Left ventricle myocardium inferior (tissue), 1 donor: ENCODE results near the gene NET1. TPM values are rescaled to one million over a fixed set of nuclear protein-coding genes. Genes with fewer than 3 reads are reported as not detected.

Experiments
- DNase-seq: peaks from one replicate; pipeline ENCODE4 v3.0.0-alpha.2; 2020
- H3K27ac ChIP-seq: fragments of 200-600 bp; replicated peaks from 2 replicates; pipeline ENCODE4 v1.8.0; 2021
- H3K27me3 ChIP-seq: fragments of 200-600 bp; 2 replicates; pipeline ENCODE4 v1.8.0; 2021; ENCODE audit warnings: low read depth
- H3K36me3 ChIP-seq: fragments of 200-600 bp; 2 replicates; pipeline ENCODE4 v1.8.0; 2021
- H3K4me1 ChIP-seq: fragments of 200-600 bp; 2 replicates; pipeline ENCODE4 v1.8.0; 2021
- H3K4me3 ChIP-seq: fragments of 200-600 bp; 2 replicates; pipeline ENCODE4 v1.8.0; 2021; ENCODE audit warnings: mild to moderate bottlenecking, moderate library complexity
- H3K9me3 ChIP-seq: fragments of 200-600 bp; replicated peaks from 2 replicates; pipeline ENCODE4 v1.8.0; 2021
- CTCF ChIP-seq: fragments of 200-600 bp; IDR thresholded peaks from 2 replicates; pipeline ENCODE4 v1.8.0; 2021; ENCODE audit warnings: antibody characterized with exemption, mild to moderate bottlenecking, borderline replicate concordance
- intact Hi-C: fragments of 100-400 bp; cut with micrococcal nuclease; formaldehyde crosslinking; loops from one replicate; pipeline ENCODE4 v1.11.0; 2022
- long read RNA-seq: library from polyadenylated mRNA; unstranded; transcript quantifications from one replicate; pipeline ENCODE4 v2.0.0, GENCODE V29; 2021
- total RNA-seq: library from RNA; stranded (reverse); fragmentation: NEBNext Ultra II Directional; extraction: Animal tissue kit (Norgen Biotek cat#: 25700); gene quantifications from one replicate; pipeline ENCODE4 v1.2.1, GENCODE V29; 2021
- donor health status: DM: no; HTN: yes; CAD: no; lungs with severe emphysema.

The NET1 gene
- 11.3 TPM for total RNA-seq
- long read RNA-seq, transcript NET1-201 (12 exons, 3,402 nt), result major isoform, 6 of 10 reads
- long read RNA-seq, partial matches to known transcripts, result 2 of 10 reads
- long read RNA-seq, other reads (novel, unspliced or antisense), result 1 of 10 reads

GRCh38 chr10:5412277-5412941 lies at the start of gene NET1:
Gene NET1 (plus strand): TSS chr10:5412557. CDS start chr10:5412693, 136 bp downstream.
- peak; percentile 86 for DNase-seq

GRCh38 chr10:5362873-5363272 lies 49.5 kb upstream of the NET1 start:
- intact Hi-C loops, result no loop called here

More at GRCh38 chr10:5412277-5412941, at the start of gene NET1:
- Histone ChIP-seq H3K36me3 (no peaks in the 10 kb centered on the region), H3K4me1 (peaks cover 17% of the 10 kb centered on the region), H3K9me3 (peaks cover 1% of the 10 kb centered on the region), H3K27me3 (no peaks in the 10 kb centered on the region), H3K27ac (peak within 1 kb of the TSS; percentile 73), H3K4me3 (peak within 1 kb of the TSS; percentile 77)
- no peak for TF ChIP-seq CTCF
- intact Hi-C loops, result no loop called here

GRCh38 chr10:5364374-5364773 lies 48.0 kb upstream of the NET1 start:
- no peak for DNase-seq
- no peak overlapping the region for H3K27ac ChIP-seq
- H3K27me3 ChIP-seq, result peaks cover 69% of the 10 kb centered on the region
- TF ChIP-seq CTCF, result no peak
- H3K9me3 ChIP-seq, result no peaks in the 10 kb centered on the region
- no peaks in the 10 kb centered on the region for H3K4me1 ChIP-seq
- H3K4me3 ChIP-seq, result no peak overlapping the region
- no peaks in the 10 kb centered on the region for H3K36me3 ChIP-seq
- intact Hi-C loops, result no loop called here

More at GRCh38 chr10:5362873-5363272, 49.5 kb upstream of the NET1 start:
- Histone ChIP-seq H3K4me3 (no peak overlapping the region), H3K27me3 (peaks cover 84% of the 10 kb centered on the region), H3K36me3 (no peaks in the 10 kb centered on the region), H3K27ac (no peak overlapping the region), H3K4me1 (no peaks in the 10 kb centered on the region), H3K9me3 (no peaks in the 10 kb centered on the region)
- no peak for DNase-seq
- TF ChIP-seq CTCF, result no peak

- intact Hi-C loops, result no loop called here
- Histone ChIP-seq H3K27me3 (peaks cover 65% of the 10 kb centered on the region), H3K36me3 (no peaks in the 10 kb centered on the region), H3K9me3 (no peaks in the 10 kb centered on the region), H3K27ac (no peak within 1 kb of the TSS), H3K4me1 (no peaks in the 10 kb centered on the region), H3K4me3 (no peak within 1 kb of the TSS)
- no peak for DNase-seq
- TF ChIP-seq CTCF, result no peak
These were observed 47.4 kb upstream of the NET1 start, which contains the start of gene UCN3 for GRCh38 chr10:5364890-5365338. Gene UCN3 (plus strand): TSS chr10:5364966. CDS start chr10:5373721, 8,755 bp downstream.

GRCh38 chr10:5365928-5366327 lies 46.4 kb upstream of the NET1 start:
- peaks cover 58% of the 10 kb centered on the region for H3K27me3 ChIP-seq
- no peak for DNase-seq
- no peaks in the 10 kb centered on the region for H3K9me3 ChIP-seq
- no peaks in the 10 kb centered on the region for H3K36me3 ChIP-seq
- no peak overlapping the region for H3K4me3 ChIP-seq
- TF ChIP-seq CTCF, result no peak
- no peak overlapping the region for H3K27ac ChIP-seq
- H3K4me1 ChIP-seq, result no peaks in the 10 kb centered on the region
- intact Hi-C loops, result no loop called here
